SIG-M5 (cell line): ENCODE data around the gene CHCT1.
"Not testable (repeated sequence)": the region's sequence is repeated elsewhere in the genome, so short reads cannot be mapped to it uniquely, and the experiment has no call there.

ENCODE experiments used
- DNase-seq: peaks from one replicate; lab custom pipeline; 2025; lab: John Stamatoyannopoulos, UW

The CHCT1 gene

GRCh38 chr17:60398227-60398959 lies 23.9 kb upstream of the CHCT1 start:
- DNase-seq: peak; percentile 92

DNA sequence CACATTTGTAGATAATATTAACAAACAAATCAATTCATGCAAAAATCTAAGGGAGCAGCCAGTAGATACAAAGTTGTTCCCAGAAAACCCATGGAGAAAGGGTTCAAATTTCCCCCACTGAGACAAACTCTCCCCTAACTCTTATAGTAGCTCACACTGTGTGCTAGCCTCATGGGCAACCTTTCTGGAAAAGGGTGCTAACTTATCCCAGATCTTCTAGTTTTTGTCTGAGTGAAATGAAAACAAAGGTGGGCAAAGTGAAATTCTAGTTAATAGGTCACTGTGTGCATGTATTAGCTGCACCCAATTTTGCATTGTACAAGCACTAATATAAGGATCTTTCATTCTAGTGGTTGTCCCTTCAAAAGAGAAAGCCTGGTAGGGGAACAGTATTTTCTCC lies 20.5 kb upstream of the CHCT1 start:
- no peak for DNase-seq

- DNase-seq: no peak
Measured at GRCh38 chr17:60403523-60403810, 18.8 kb upstream of the CHCT1 start.

DNA sequence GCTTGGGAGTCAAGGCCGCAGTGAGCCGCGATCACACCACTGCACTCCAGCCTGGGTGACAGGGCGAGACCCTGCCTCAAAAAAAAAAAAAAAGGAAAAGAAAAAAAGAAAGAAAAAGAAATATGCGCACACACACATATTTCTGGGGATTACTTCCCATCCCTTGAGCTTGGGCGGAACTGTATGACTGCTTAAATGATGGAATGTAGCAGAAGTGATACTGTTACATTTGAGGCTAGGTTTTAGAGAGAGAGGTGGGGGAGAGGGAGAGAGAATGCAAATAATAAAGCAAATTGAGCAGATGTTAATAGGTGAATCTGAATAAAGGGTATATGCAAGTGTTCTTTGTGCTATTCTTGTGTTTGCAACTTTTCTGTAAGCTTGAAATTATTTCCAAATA lies 18.3 kb upstream of the CHCT1 start:
- no peak for DNase-seq

DNA sequence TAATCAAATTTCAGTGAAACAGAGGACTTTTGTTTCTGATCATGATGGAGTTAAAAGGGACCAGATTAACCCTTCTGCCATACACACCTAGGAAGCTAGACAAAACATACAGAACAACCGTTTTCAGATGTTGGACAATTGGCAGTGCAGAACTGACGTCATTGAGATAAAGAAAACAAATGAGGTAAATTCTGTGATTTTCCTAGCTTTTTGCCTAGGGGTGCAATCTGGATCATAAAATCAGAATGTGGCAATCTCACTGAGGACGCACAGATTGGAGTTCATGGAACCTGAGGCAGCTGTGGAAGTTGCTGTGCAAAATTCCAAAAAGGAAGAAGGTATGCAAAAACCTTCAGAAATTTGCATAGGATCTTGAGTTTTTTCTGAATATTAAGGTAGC lies 15.4 kb upstream of the CHCT1 start:
- DNase-seq: no peak

DNA sequence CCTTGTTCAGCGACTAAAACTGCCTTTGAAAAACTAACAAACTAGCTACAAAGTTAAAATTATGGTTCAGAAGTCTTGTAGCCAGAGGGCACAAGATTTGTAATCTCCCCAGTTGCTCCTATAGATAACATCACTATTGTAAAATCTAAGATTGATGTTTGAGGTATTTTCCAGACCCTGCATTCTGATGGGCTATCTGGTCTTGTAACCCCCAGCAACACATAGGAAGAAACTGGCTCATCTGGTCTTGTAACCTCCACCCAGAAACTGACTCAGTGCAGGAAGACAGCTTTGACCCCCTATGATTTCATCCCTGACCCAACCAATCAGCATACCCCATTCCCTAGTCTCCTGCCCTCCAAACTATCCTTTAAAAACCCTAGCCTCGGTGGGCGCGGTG lies 12.3 kb upstream of the CHCT1 start:
- DNase-seq: no peak

- DNase-seq: no peak
Measured at GRCh38 chr17:60412701-60413100, 9.6 kb upstream of the CHCT1 start.

GRCh38 chr17:60415146-60415545 lies 7.1 kb upstream of the CHCT1 start:
- DNase-seq: no peak

- no peak for DNase-seq
Measured at GRCh38 chr17:60416368-60416925, 5.8 kb upstream of the CHCT1 start.

DNA sequence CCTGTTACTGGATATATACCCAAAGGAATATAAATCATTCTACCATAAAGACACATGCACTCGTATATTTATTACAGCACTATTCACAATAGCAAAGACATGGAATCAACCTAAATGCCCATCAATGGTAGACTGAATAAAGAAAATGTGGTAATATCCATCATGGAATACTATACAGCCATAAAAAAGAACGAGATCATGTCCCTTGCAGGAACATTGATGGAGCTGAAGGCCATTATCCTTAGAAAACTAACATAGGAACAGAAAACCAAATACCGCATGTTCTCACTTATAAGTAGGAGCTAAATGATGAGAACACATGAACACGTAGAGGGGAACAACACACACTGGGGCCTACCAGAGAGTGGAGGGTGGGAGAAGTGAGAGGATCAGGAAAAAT lies 3.3 kb upstream of the CHCT1 start:
- DNase-seq: not testable (repeated sequence)

DNA sequence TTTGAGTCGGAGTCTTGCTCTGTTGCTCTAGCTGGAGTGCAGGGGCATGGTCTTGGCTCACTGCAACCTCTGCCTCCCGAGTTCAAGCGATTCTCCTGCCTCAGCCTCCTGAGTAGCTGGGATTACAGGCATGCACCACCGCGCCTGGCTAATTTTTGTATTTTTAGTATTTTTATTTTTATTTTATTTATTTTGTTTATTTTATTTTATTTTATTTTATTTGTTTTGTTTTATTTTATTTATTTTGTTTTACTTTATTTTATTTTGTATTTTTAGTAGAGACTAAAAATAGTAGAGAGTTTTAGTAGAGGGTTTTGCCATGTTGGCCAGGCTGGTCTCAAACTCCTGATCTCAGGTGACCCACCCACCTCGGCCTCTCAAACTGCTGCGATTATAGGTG lies 2.4 kb upstream of the CHCT1 start:
- DNase-seq: not testable (repeated sequence)

GRCh38 chr17:60421273-60422161 lies 772 bp upstream of the CHCT1 start:
- DNase-seq: no peak

DNA sequence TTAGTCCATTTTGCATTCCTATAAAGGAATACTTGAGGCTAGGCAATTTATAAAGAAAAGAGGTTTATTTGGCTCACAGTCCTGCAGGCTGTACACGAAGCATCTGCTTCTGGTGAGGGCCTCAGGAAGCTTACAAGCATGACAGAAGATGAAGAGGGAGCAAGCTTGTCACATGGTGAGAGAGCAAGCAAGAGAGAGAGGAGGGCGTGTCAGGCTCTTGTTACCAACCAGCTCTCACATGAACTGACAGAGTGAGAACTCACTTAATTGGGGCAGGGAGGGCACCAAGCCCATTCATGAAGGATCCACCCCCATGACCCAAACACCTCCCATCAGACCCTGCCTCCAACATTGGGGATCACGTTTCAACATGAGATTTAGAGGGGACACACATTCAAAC lies 1.6 kb downstream of the CHCT1 start:
- DNase-seq: no peak

DNA sequence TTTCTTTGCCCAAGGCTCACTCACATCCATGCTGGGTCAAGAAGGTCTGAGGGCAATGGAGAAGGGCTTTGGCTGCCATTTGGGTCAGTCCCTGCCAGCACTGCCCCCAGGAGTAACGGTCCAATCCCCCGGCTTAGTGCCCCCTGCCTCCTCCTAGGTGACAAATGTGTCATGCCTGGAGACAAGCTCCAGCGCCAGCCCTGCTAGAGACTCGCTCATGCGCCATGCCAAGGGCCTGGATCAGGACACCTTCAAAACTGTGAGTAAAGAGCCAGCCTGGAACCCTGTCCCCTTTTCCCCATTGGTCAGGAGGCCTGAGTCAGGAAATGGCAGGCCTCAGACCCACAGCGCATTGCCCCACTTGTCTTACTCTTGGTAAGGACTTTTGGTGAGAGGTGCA lies 3.3 kb downstream of the CHCT1 start:
- no peak for DNase-seq

DNA sequence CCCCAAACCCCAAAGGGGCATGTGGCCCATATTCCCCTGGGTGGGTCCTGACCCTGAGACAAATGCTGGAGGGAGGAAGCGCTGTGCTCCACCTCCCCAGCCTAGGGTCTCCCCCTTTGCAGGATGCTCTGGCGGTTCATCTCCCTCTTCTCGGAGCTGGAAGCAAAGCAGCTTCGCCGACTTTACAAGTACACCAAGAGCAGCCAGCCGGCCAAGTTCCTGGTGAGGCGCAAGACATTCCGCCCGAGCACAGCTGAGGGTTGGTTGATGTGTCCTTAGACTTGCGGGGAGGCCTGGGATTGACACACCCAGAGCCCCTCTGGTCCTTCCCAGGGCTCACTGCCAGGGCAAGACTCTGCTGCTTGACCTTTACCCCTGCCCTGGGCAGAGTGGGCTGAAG lies 4.3 kb downstream of the CHCT1 start:
- no peak for DNase-seq

DNA sequence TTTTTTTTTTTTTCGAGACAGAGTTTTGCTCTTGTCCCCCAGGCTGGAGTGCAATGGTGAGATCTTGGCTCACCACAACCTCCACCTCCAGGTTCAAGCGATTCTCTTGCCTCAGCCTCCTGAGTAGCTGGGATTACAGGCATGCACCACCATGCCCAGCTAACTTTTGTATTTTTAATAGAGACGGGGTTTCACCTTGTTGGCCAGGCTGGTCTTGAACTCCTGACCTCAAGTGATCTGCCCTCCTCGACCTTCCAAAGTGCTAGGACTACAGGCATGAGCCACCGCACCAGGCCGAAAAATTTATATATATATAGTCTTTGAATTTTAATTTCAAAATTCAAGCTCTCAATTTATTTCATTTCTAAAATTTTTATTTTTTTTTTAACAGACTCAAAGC lies 6.2 kb downstream of the CHCT1 start:
- DNase-seq: not testable (repeated sequence)

DNA sequence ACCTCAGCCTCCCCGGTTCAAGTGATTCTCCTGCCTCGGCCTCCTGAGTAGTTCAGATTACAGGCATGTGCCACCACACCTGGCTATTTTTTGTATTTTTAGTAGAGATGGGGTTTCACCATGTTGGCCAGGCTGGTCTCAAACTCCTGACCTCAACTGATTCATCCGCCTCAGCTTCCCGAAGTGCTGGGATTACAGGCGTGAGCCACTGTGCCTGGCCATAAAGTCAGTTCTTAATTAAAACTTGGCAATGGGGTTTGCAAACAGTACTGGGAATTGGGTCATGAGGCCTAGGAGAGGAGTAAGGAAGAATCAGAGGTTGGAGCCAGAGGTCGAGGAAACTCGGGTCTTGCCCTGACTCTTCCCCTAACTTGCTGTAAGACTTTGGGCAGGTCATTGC lies 8.3 kb downstream of the CHCT1 start:
- DNase-seq: not testable (repeated sequence)

DNA sequence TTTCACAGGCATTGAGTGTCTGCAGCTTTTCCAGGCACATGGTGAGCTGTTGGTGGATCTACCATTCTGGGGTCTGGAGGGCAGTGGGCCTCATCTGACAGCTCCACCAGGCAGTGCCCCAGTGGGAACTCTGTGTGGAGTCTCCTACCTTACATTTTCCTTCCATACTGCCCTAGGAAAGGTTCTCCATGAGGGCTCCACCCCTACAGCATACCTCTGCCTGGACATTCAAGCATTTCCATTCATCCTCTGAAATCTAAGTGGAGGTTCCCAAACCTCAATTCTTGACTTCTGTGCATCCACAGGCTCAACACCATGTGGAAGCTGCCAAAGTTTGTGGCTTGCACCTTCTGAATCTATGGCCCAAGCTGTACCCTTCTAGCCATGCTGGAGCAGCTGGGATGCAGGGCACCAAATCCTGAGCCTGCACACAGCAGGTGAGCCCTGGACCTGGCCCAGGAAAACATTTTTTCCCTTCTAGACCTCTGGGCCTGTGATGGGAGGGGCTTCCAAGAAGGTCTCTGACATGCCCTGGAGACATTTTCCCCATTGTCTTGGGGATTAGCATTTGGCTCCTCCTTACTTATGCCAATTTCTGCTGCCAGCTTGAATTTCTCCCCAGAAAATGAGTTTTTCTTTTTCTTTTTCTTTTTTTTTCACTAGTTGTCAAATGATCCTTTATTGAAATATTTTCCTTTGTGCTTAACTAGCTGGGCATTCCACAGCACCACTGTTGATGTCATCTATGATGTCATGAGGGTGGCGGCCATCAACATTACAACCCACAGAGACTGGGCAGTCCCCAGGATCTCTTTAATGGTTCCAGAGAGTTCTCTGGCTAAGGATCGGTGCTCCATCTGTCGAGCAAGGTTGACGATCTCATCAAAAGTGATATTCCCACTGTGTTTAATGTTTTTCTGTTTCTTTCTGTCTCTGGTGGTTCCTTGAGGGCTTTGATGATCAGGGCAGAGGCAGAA lies 11.0 kb downstream of the CHCT1 start:
- DNase-seq: not testable (repeated sequence)

DNA sequence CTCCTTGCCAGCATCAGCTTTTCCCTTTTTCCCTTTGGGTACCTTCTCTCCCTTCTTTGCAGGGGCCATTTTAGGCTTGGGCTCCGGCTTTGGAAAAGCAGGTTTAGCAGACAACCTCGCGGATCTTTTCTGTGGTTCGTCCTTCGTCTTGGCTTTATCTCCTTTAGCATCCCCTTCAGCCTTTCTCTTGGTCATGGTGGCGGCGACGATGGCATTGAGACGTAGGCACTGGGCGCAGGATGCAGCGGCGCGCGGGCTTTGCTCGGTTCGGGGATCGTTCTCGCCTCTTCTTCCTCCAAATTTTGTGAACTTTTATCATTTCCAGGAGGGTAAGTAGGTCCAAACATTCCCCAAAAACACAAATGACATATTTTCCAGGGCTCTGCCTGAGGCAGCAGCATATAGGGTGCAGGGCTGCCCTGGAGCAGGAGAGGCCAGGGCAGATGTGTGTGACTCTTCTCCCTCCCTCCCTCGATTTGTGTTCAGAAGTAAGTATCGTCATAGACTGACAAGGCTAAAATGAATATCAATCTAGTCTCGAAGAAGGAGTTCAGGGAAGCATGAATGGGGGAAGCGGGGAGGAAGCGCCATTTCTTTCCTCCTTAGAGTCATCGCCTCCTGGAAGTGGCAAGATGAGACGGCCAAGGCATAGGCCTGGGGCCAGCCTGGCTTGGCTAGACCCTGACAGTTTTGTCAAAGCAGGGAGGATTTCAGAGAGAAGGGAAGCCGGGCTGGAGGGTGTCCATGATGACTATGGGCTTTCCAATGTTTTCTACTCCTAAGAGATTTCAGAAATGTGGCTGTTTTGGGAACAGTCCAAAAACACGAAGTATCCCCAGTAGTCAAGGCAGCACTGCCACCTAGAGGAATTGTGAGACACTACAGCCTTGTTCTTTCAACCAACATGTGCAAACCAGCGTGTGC lies 13.2 kb downstream of the CHCT1 start:
- peak; percentile 16 for DNase-seq

GRCh38 chr17:60436676-60437075 lies 14.4 kb downstream of the CHCT1 start:
- DNase-seq: no peak

DNA sequence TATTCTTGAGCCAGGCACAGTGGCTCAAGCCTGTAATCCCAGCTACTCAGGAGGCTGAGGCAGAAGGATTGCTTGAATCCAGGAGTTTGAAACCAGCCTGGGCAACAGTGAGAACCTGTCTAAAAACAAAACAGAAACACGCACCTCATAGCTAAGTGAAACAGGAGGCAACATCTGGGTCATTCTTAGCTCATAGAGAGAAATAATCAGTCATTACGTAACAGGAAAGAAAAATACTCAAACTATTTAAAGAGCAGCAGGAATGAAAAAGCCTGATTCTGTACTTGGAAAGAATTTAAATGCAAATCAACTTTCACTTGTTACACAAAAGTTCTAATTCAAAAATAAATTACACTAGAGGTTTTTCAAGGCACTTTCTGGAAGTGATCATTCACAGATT lies 17.2 kb downstream of the CHCT1 start:
- DNase-seq: no peak
